Tibial artery (tissue), 4 donors: ENCODE measurements around the gene CXCL8.

ENCODE experiments used
- DNase-seq, 2 donors: peaks; one replicate each; pipeline ENCODE4 v3.0.0-alpha.2; 2019
- H3K27ac ChIP-seq, 2 donors: fragments of 200-600 bp; sonication (generic) in 1 of 2; 1 replicate in 1 of 2; 2 replicates in 1 of 2; pipeline ENCODE4 v1.5.1; 2018 to 2019; ENCODE audit warnings: mild to moderate bottlenecking in 1 of 2
- H3K27me3 ChIP-seq, 2 donors: fragments of 200-600 bp; sonication (generic) in 1 of 2; one replicate each; pipeline versions ENCODE4 v1.5.1 to v1.6.0; 2016 to 2019
- H3K36me3 ChIP-seq, 3 donors: fragments of 200-600 bp; sonication (generic) in 2 of 3; one replicate each; pipeline ENCODE4 v1.5.1; 2016 to 2019; ENCODE audit warnings: mild to moderate bottlenecking in 2 of 3
- H3K4me1 ChIP-seq, 4 donors: fragments of 200-600 bp; sonication (generic) in 2 of 4; 1 replicate in 3 of 4; 2 replicates in 1 of 4; pipeline ENCODE4 v1.5.1; 2016 to 2019
- H3K4me3 ChIP-seq, 2 donors: fragments of 200-600 bp; sonication (generic) in 1 of 2; 1 replicate in 1 of 2; 2 replicates in 1 of 2; pipeline ENCODE4 v1.5.1; 2018 to 2019; ENCODE audit warnings: mild to moderate bottlenecking in 2 of 2
- H3K9me3 ChIP-seq, 3 donors: fragments of 200-600 bp; sonication (generic) in 1 of 3; one replicate each; pipeline ENCODE4 v1.5.1; 2016 to 2019
- CTCF ChIP-seq, 2 experiments: fragments of 200-600 bp in 1 of 2; fragments of 450-650 bp in 1 of 2; IDR thresholded peaks; one replicate each; pipeline ENCODE4 v1.5.1; 2017 to 2019; ENCODE audit warnings: antibody characterized with exemption in 2 of 2, mild to moderate bottlenecking in 1 of 2, moderate library complexity in 1 of 2
- intact Hi-C: fragments of 100-400 bp; cut with DNase I; formaldehyde crosslinking; loops from one replicate; pipeline ENCODE4 v1.15.0; 2023; ENCODE audit warnings: low total_unique reads

CXCL8 gene

DNA sequence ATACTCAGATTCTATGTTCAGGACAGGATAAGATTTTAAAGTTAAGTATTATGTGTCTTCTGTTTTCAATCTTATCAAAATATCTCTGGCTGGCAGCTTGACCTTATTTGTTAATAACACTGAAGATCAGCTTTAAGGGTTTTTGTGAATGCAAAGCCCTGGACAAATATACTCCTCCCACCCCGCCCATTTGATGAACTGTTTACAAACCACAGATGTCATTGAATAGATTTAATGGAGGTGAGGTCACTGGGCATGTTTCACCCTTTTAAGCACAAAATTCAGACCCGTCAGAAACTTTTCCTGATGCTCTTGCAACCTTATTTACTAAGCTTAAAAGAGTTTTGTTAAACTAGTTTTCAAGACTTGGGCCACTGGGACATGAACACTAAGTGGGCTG is 10.1 kb upstream of the CXCL8 start:
- Histone ChIP-seq H3K4me1 (peaks cover 0 to 18% (median 3%) of the 10 kb centered on the region in 4 donors), H3K4me3 (no peak overlapping the region), H3K9me3 (no peaks in the 10 kb centered on the region), H3K27me3 (no peaks in the 10 kb centered on the region), H3K27ac (no peak overlapping the region), H3K36me3 (no peaks in the 10 kb centered on the region)
- intact Hi-C loops, result no loop called here
- no peak for TF ChIP-seq CTCF (IDR thresholded peaks at IDR 0.05)
- DNase-seq, result no peak

DNA sequence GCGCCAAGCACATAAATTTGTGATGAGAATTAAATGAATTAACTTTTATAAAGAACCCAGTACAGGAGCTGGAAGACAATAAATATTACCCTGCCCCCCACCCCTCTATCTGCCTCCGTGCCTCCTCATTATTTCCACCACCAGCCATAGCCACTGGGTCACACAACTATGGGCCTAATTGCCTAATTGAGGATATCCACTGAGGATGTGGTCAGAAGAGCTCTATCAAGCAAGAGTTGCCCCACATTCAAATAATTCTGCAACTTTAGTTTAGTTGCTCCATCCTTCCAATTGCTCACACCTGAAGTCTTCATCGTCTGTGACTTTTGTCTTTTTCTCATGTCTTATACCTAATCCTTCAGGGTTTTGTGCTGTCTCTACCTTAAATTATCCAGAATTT is 9.5 kb upstream of the CXCL8 start:
- TF ChIP-seq CTCF (IDR thresholded peaks at IDR 0.05), result no peak
- no peak for DNase-seq
- Histone ChIP-seq H3K36me3 (no peaks in the 10 kb centered on the region), H3K4me3 (no peak overlapping the region), H3K9me3 (no peaks in the 10 kb centered on the region), H3K4me1 (peaks cover 0 to 17% (median 3%) of the 10 kb centered on the region in 4 donors), H3K27ac (no peak overlapping the region), H3K27me3 (no peaks in the 10 kb centered on the region)
- intact Hi-C loops, result no loop called here

GRCh38 chr4:73731968-73732610 is 8.3 kb upstream of the CXCL8 start:
- H3K4me1 ChIP-seq, result peaks cover 0 to 11% (median 3%) of the 10 kb centered on the region in 4 donors
- H3K27me3 ChIP-seq, result no peaks in the 10 kb centered on the region
- H3K9me3 ChIP-seq, result no peaks in the 10 kb centered on the region
- no peak for TF ChIP-seq CTCF (IDR thresholded peaks at IDR 0.05)
- no peak overlapping the region for H3K27ac ChIP-seq
- no peak for DNase-seq
- intact Hi-C loops, result no loop called here
- no peak overlapping the region for H3K4me3 ChIP-seq
- H3K36me3 ChIP-seq, result no peaks in the 10 kb centered on the region

- Histone ChIP-seq H3K9me3 (no peaks in the 10 kb centered on the region), H3K27ac (no peak overlapping the region), H3K36me3 (no peaks in the 10 kb centered on the region), H3K4me3 (no peak overlapping the region), H3K4me1 (peaks cover 0 to 11% (median 3%) of the 10 kb centered on the region in 4 donors), H3K27me3 (no peaks in the 10 kb centered on the region)
- TF ChIP-seq CTCF (IDR thresholded peaks at IDR 0.05), result no peak
- DNase-seq, result no peak
- intact Hi-C loops, result no loop called here
Observed at GRCh38 chr4:73732759-73733431, 7.5 kb upstream of the CXCL8 start.

DNA sequence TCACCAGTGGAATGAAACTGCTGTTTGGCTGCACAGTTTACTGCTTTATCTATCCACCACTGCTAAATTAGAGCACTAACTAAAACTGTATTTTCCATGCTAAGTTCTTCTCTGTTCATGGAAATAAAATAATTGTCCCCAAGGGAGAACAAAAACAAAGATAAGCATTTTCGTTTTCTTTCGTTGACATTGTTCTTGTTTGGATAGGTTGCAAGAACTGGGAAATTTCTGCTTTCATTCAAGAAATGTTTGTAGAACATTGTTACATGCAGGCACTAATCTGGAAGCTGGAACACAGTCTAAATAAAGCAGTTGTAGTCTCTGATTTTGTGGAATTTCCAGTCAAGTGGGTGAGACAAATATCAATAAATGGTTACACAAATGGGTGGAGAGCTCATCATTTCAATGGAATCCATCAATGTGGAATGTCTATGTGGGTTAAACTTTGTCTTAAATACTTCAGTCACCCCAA is 5.8 kb upstream of the CXCL8 start:
- Histone ChIP-seq H3K27ac (no peak overlapping the region), H3K27me3 (no peaks in the 10 kb centered on the region), H3K36me3 (no peaks in the 10 kb centered on the region), H3K9me3 (no peaks in the 10 kb centered on the region), H3K4me3 (no peak overlapping the region), H3K4me1 (peaks cover 0 to 6% (median under 1%) of the 10 kb centered on the region in 4 donors)
- TF ChIP-seq CTCF (IDR thresholded peaks at IDR 0.05), result no peak
- intact Hi-C loops, result no loop called here
- no peak for DNase-seq
